ENCODE measurements around the gene C5AR1. TPM values are rescaled to one million over a fixed set of nuclear protein-coding genes. Genes with fewer than 3 reads are reported as not detected.
"Not testable (repeated sequence)": the region's sequence is repeated elsewhere in the genome, so short reads cannot be mapped to it uniquely, and the experiment has no call there.

Gene C5AR1
- total and polyA plus RNA-seq, 9 of the 15 experiments (the other 6 are each of a cell fraction or from before 2014, with no cell fraction given), result 0.06 to 1.6 (median 0.28) TPM; not detected in 3

- TF ChIP-seq, protein P1, sequence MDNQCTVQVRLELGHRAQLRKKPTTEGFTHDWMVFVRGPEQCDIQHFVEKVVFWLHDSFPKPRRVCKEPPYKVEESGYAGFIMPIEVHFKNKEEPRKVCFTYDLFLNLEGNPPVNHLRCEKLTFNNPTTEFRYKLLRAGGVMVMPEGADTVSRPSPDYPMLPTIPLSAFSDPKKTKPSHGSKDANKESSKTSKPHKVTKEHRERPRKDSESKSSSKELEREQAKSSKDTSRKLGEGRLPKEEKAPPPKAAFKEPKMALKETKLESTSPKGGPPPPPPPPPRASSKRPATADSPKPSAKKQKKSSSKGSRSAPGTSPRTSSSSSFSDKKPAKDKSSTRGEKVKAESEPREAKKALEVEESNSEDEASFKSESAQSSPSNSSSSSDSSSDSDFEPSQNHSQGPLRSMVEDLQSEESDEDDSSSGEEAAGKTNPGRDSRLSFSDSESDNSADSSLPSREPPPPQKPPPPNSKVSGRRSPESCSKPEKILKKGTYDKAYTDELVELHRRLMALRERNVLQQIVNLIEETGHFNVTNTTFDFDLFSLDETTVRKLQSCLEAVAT (IDR thresholded peaks at IDR 0.05), result peak in 1 of 2 experiments; percentile 50; a peak in 1 of 4 replicates
- TF ChIP-seq ZNF639 (CRISPR knock-in tag; conservative IDR thresholded peaks at IDR 0.05 in 1 of 2, IDR thresholded peaks at IDR 0.05 in 1 of 2), result 0 out of 4 replicates have a peak, but pooled peaks of 1 of the 2 experiments have one; percentile 32
- TF ChIP-seq, protein P2, sequence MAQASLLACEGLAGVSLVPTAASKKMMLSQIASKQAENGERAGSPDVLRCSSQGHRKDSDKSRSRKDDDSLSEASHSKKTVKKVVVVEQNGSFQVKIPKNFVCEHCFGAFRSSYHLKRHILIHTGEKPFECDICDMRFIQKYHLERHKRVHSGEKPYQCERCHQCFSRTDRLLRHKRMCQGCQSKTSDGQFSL (CRISPR knock-in tag; IDR thresholded peaks at IDR 0.05), result not testable (repeated sequence)
- TF ChIP-seq, protein P2 (tag; IDR thresholded peaks at IDR 0.05), result peak in 1 of 2 experiments; percentile 37; a peak in 1 of 4 replicates
- TF ChIP-seq TRIM24 (IDR thresholded peaks at IDR 0.05), result peak in 1 of 2 experiments; percentile 53; a peak in 2 of 4 replicates
- TF ChIP-seq MNT (conservative IDR thresholded peaks at IDR 0.05), result 0 out of 4 replicates have a peak, but pooled peaks of 1 of the 2 experiments have one; percentile 34
- TF ChIP-seq NFRKB (IDR thresholded peaks at IDR 0.05; ENCODE audit: low read depth), result peak; percentile 11
- 0 out of 2 replicates have a peak, but pooled peaks have one; percentile 54 for TF ChIP-seq MEF2D (tag; conservative IDR thresholded peaks at IDR 0.05; ENCODE audit: low read depth)
- TF ChIP-seq BCOR (IDR thresholded peaks at IDR 0.05), result peak; percentile 92
- peak; percentile 37; the same call in 1 of the 2 replicates for TF ChIP-seq MIER1 (IDR thresholded peaks at IDR 0.05; ENCODE audit: low read depth)
- TF ChIP-seq, protein P3, sequence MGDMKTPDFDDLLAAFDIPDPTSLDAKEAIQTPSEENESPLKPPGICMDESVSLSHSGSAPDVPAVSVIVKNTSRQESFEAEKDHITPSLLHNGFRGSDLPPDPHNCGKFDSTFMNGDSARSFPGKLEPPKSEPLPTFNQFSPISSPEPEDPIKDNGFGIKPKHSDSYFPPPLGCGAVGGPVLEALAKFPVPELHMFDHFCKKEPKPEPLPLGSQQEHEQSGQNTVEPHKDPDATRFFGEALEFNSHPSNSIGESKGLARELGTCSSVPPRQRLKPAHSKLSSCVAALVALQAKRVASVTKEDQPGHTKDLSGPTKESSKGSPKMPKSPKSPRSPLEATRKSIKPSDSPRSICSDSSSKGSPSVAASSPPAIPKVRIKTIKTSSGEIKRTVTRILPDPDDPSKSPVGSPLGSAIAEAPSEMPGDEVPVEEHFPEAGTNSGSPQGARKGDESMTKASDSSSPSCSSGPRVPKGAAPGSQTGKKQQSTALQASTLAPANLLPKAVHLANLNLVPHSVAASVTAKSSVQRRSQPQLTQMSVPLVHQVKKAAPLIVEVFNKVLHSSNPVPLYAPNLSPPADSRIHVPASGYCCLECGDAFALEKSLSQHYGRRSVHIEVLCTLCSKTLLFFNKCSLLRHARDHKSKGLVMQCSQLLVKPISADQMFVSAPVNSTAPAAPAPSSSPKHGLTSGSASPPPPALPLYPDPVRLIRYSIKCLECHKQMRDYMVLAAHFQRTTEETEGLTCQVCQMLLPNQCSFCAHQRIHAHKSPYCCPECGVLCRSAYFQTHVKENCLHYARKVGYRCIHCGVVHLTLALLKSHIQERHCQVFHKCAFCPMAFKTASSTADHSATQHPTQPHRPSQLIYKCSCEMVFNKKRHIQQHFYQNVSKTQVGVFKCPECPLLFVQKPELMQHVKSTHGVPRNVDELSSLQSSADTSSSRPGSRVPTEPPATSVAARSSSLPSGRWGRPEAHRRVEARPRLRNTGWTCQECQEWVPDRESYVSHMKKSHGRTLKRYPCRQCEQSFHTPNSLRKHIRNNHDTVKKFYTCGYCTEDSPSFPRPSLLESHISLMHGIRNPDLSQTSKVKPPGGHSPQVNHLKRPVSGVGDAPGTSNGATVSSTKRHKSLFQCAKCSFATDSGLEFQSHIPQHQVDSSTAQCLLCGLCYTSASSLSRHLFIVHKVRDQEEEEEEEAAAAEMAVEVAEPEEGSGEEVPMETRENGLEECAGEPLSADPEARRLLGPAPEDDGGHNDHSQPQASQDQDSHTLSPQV (IDR thresholded peaks at IDR 0.05), result peak; percentile 86
- peak; percentile 40 for TF ChIP-seq VEZF1 (CRISPR knock-in tag; IDR thresholded peaks at IDR 0.05)
- TF ChIP-seq KLF1 (tag; IDR thresholded peaks at IDR 0.05), result 0 out of 2 replicates have a peak, but pooled peaks have one; percentile 20
Measured at GRCh38 chr19:47336765-47337718, 27.4 kb downstream of the C5AR1 start (continued).

Data from K562 (cell line).